Measurements from ENCODE around the gene AP5Z1.

Gene AP5Z1, protein sequence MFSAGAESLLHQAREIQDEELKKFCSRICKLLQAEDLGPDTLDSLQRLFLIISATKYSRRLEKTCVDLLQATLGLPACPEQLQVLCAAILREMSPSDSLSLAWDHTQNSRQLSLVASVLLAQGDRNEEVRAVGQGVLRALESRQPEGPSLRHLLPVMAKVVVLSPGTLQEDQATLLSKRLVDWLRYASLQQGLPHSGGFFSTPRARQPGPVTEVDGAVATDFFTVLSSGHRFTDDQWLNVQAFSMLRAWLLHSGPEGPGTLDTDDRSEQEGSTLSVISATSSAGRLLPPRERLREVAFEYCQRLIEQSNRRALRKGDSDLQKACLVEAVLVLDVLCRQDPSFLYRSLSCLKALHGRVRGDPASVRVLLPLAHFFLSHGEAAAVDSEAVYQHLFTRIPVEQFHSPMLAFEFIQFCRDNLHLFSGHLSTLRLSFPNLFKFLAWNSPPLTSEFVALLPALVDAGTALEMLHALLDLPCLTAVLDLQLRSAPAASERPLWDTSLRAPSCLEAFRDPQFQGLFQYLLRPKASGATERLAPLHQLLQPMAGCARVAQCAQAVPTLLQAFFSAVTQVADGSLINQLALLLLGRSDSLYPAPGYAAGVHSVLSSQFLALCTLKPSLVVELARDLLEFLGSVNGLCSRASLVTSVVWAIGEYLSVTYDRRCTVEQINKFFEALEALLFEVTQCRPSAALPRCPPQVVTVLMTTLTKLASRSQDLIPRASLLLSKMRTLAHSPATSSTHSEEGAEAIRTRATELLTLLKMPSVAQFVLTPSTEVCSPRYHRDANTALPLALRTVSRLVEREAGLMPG

DNA sequence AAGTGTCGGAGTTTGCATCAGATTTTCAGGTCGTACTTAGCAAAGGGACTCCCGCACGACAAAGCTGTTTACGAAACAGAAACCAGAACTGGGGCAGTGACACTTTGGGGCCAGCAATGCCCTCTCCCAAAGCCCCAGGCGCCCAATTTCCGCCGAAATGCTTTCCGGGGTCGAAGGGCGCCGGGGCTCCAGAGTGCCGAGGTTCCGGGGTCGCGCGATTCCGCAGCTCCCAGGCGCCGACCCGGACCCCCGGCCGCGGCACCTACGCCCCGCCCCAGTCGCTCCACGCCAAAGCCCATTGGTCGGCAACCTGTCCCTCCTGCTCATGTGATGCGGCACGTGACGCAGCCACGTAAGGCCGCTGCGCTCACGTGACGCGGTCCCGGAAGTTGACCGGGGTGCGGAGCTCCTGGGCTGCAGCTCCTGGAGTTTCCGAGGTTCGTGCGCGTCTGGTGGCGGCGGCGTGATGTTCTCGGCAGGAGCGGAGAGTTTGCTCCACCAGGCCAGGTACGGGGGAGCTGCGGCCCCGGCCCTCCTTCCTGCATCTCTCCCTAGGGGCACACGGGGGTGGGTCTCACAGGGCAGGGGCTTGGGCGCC, at the start of gene AP5Z1:
Gene AP5Z1 (plus strand): TSS at position 374 of the 598 bp plus-strand sequence. CDS start 93 bp downstream, at position 467.
- in situ Hi-C loops (cut with MboI; ENCODE audit: low sequenced_read_pairs): no loop called here

DNA sequence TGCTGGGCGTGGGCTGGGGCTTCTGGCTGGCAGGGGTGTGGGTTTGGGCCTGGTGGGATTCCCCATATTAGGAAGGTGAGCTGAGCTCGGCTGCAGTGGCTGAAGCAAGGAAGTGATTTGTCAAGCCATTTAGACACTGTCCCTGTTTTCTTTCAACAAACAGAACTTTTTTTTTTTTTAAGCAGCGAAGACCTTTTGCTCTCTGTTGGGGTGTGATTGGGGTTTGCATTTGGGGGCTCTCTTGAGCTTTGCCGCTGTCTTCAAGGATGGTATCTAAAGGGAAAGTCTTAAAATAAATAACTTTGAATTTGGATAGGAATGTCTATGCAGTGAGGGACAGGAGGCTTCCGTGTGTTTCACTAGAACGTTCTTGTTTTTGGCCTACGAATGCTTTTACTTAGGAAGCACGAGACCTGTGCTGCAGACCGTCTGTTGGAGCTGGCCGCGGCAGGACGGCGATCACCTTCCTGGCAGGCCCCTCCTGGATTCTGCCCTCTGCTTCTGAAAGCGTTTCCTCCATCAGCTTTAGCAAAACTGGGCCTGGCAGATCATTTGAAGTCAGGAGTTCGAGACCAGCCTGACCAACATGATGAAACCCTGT, 49.5 kb upstream of the AP5Z1 start:
- in situ Hi-C loops (cut with MboI; ENCODE audit: low sequenced_read_pairs): no loop called here

DNA sequence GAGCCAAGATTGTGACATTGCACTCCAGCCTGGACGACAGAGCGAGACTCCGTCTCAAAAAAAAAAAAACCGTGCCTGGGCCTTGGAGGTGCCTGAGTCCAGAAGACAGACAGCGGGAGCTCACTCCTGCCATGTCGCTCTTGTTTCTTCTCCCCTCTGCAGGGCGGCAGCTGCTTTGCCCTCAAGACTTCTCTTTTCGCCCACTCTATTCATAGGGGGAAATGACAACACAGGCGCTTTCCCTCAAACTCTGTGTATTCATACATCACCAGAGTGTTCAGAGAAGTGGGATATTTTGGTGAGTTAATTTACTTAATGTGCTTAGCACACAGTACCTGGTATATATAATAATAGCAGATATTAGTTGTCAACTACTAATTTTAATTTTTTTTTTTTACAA, 48.9 kb upstream of the AP5Z1 start:
- in situ Hi-C loops (cut with MboI; ENCODE audit: low sequenced_read_pairs): no loop called here

DNA sequence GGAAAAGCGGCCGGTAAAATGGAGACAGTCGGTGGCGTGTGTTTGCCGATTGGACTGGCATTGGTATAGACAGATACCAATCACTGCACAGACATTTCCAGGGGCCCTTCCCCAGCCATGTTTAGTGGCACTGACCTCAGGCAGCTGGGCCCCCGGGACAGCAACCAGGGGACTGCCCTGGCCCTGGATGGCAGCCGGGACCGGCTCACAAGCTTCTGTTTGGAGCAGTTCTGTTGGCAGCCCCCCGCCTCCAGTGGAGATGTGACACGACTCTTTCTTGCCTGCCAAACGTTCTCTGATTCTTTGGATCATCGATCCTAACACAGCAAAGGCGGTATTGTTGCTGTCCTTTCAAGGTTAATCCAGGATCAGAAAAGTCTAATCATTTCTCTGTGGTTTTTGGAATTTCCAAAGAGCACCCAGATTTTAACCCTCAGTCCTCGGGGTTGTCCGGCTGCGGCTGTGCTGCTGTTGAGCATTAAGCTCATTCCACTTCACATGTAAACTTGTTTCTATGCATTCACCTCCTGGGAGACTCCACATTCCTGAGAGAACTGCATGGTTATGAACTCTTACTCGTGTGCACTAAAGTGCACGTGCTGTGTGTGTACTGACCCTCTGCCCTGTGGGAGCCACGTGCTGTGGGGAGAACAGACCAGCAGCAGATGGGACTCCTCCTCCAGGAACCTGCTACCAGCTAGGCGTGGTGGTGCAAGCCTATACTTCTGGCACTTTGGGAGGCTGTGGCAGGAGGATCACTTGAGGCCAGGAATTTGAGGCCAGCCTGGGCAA, 47.3 kb upstream of the AP5Z1 start:
- in situ Hi-C loops (cut with MboI; ENCODE audit: low sequenced_read_pairs): no loop called here

DNA sequence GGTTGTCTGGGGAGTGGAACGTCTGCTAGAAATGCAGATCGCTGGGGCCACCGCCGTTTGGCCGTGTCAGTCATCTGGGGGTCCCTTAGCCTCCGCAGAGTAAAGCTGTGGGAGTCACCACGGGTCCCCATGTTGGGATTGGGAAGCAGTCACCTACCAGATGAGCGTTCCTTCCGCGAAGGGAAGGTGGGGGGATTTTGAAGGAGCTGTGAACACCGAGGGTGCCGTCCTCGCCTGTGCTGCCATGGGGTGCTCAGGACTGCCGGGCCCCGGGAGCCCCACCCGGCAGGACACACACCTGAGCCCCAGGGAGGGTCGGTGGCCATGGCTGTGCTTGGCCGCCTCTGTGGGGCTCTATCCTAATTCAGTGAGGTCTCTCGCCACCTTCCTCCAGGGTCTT, 46.2 kb upstream of the AP5Z1 start:
- in situ Hi-C loops (cut with MboI; ENCODE audit: low sequenced_read_pairs): no loop called here

DNA sequence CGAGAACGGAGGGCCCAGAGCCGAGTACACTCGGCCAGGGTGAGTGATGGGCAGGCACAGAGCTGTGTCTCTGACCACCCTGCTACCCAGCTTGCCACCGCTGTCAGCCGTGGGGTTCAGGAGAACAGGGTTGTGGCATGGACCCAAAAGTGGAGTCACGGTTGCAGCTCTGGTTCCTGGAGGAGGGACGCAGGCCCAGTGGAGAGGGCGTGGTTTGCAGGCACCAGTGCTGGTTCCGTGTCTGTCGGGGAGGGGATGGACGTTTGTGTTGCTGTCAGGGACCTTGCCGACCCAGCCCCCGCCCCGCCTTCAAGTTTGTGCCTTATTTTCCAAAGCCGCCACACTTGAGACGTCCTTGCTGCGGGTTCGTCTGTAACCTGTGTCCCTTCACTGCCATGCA, 45.1 kb upstream of the AP5Z1 start:
- in situ Hi-C loops (cut with MboI; ENCODE audit: low sequenced_read_pairs): no loop called here

DNA sequence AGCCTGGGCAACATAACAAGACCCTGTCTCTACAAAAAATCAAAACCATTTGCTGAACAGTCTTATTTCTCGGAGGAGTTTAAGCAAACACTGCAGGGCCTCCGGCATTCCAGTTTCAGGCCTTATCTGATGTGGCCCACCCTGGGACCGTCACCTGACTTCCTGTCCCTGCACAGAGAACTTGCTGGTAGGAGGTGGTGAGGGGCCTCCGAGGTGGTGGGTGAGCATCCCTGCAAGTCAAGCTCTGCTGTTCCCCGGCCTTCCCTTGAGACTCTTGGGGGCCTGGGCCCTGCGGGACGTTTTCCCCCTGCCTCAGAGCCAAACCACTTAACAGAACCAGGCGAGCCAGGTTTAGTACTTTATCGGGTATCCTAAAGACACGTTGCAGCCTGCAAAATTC, 44.5 kb upstream of the AP5Z1 start:
- in situ Hi-C loops (cut with MboI; ENCODE audit: low sequenced_read_pairs): no loop called here

DNA sequence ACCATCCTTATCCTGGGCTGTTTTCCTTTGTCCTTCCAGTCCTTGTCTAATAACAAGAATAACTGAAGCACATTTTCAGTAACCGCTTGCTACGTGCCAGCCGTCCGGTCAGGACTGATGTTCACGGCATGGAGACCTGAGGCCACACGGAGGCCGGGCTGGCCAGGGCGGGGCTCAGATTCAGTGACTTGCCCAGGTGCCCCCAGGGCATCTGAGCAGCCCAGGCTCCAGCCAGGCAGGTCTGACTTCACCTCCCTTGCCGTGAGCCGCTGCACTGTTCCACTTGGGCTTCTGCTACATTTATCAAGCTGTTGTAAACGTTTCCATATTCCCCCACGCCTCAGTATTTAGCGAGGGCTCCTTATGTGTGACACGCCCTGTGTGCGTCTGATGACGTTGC, 43.6 kb upstream of the AP5Z1 start:
- in situ Hi-C loops (cut with MboI; ENCODE audit: low sequenced_read_pairs): no loop called here

DNA sequence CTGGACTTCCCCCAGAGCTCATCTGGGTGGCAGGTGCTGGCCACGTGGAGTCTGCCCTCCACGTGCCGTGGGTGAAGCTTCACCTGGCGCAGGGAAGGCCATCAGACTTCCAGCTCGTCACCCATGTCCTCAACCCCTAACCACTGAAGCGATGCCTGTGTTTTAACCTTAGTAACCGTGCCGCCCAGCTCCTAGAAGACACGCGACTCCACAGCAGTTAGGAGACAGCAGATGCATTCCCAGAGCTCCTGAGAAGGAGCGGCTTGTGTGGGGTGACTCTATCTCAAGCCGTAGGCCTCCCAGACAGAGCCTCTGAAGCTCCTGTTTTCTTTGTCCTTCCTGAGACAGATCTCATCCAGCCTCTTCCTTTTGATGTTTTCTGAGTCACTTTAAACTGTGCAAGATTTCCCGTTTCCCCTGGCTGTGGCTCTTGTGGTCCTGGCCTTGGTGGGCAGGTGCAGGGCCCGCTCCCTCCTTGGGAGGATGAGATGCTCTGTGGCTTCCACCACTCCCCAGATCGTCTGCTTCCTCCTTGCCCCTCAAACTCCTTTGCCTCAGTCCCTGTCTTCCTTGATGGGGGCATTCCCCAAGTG, 41.4 kb upstream of the AP5Z1 start:
- in situ Hi-C loops (cut with MboI; ENCODE audit: low sequenced_read_pairs): no loop called here

DNA sequence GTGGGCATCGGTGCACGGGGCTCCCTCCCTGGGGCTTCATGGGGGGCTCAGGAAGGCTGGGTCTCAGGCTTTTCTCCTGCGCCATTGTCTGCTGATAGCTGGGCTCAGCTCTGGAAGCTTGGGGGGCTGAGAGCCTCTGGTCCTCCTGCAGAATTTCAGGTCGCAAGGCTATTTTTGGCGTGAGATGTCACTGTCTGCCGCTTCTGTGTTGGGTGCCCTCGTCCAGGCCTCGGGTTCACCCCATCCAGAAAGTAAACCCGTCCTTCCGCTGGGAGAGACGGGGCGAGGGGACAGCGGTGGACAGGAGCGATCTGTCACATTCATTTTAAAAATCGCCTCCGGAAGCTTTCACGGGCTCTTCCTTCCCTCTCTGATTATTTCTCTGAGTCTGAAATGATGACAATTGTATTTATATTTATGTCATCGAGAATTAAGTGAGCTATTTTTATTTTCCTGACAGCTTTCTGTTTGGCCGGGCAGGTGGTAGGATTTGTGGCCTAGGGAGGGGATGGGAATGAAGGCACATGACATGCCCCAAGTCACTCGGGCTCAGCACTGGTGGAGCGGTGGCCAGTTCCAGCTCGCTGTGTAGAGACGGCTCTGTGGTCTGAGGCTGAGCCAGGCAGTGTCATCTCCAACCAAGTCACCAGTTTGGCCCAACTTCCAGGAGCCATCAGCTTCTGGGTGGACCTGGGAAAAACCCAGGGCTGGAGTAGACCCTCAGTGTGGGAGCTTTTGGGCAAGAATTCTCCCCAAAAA, 40.7 kb upstream of the AP5Z1 start:
- in situ Hi-C loops (cut with MboI; ENCODE audit: low sequenced_read_pairs): no loop called here

DNA sequence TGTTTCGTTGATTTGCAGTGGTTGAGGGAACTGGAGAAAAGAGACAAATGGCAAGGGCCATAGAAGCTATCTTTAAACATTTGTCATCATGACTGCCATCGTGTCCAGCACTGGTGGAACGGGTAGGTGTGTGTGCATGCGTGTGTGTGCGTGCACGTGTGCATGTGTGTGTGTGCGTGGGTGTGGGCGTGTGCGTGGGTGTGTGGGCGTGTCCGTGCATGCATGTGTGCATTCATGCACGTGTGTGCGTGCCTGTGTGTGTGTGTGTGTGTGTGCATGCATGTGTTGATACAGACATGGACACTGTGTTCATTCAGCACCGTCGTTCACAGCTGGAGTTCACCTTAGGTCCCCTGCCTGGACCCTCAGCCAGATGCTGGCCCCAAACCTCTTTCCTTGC, 38.1 kb upstream of the AP5Z1 start:
- in situ Hi-C loops (cut with MboI; ENCODE audit: low sequenced_read_pairs): no loop called here

DNA sequence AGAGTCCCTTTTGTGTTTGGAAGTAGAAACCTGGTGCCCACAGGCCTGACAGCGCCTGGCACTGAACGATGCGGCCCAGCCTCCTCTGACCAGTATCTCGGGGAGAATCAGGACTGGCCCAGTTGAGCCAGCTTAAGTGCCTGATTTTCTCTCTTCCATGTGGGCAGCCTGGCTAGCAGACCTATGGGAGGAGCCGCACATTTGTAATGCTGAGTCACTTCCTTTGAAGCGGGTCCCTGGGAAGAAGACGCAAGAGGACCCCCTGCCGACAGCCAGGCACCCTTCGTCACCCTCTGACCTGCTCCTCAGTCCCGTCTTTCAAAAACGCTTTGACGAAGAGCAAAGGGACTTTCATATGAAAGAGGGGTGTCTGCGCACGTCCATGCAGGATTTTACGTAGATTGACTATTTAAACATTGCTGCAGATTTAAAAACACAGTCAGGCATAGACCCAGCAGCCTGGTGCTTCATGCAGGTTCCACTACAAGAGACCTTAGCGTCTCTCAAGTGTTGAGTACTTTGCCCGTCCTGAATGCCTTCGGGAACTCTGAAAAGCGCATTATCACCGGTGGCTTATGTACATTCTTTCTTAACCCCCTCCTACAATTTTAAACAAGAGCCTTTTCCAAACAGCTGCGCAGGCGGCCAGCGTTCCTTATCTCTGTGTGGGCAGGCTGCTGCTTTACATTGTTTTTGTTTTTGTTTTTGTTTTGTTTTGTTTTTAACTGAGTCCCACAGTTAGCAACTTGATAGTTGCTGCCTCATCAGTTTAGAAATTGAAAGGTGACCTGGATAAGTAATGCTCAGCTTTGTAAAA, 36.5 kb upstream of the AP5Z1 start:
- in situ Hi-C loops (cut with MboI; ENCODE audit: low sequenced_read_pairs): no loop called here

DNA sequence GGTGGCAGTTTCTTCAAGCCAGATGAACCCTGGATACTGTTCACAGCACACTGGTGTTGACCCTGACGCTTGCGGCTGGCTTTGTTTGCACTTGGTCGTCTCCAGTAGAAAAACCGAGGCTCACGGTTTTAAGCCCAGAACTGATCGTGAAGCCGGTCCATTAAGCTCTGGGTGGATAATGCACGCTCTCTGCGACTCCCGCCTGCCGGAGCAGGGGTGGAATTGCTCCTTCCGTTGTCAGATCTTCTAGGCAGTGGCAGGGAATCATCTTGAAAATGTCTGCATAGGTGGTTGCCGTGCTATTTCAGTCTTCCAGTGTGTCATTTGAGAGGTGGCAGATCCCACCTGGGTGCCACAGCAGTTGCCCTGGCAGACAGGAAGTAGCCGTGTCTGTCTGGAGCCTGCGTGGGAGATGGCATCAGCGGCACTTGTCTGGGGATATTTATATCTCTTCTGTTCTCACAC, 35.9 kb upstream of the AP5Z1 start:
- in situ Hi-C loops (cut with MboI; ENCODE audit: low sequenced_read_pairs): no loop called here

DNA sequence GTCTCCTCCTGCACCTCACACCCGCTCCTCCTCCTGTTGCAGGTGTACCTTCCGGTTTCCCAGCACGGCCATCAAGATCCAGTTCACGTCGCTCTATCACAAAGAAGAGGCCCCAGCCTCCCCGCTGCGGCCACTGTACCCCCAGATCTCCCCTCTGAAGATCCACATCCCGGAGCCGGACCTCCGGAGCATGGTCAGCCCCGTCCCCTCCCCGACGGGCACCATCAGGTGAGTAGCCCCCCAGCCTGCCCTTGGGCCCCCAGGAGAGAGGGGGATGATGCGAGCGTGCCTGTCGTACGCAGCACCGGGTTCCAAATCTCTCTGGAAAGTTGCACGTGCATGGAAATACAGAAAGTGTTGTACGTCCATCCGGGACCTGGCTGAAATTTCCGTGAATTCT, 34.6 kb upstream of the AP5Z1 start:
- in situ Hi-C loops (cut with MboI; ENCODE audit: low sequenced_read_pairs): no loop called here

DNA sequence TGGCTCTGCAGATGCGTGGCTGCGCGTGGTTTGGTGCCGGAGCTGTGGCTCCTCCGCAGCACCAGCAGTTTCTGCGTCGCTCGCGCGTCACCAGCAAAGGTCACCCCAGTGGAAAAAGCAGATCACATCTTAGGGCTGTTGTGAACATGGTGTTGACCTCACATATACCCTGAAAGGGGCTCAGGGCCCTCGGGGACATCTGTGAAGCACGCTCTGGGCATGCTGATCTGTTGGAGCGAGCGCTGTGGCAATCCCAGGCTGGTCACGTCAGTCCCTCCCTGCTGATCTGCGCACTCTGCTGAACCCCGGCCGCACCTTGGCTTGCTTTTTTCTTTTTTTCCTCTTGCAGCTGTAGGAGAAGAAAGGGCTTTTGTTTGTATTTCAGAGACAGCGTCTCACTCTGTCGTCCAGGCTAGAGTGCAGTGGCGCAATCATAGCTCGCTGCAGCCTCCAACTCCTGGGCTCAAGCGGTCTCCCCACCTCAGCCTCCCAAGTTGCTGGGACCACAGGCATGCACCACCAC, 33.3 kb upstream of the AP5Z1 start:
- in situ Hi-C loops (cut with MboI; ENCODE audit: low sequenced_read_pairs): no loop called here

DNA sequence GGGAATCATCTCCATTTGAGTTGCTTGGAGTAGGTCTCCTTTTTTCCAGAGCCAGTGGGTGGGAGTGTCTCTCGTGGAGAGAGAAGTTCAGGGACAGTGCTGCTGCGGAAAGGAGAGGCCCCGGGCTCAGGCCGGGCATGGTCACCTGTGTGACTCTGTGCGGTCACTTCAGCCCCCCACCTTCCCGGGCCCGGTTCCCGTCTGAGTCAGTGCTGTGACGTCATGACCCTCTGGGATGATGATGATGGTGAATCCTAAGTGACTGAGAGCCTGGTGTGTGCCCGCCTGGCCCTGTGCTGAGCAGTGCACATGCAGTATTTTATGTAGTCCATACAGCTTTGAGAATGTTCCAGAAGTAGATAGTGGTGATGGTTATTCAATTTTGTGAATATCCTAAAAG, 32.6 kb upstream of the AP5Z1 start:
- in situ Hi-C loops (cut with MboI; ENCODE audit: low sequenced_read_pairs): no loop called here

DNA sequence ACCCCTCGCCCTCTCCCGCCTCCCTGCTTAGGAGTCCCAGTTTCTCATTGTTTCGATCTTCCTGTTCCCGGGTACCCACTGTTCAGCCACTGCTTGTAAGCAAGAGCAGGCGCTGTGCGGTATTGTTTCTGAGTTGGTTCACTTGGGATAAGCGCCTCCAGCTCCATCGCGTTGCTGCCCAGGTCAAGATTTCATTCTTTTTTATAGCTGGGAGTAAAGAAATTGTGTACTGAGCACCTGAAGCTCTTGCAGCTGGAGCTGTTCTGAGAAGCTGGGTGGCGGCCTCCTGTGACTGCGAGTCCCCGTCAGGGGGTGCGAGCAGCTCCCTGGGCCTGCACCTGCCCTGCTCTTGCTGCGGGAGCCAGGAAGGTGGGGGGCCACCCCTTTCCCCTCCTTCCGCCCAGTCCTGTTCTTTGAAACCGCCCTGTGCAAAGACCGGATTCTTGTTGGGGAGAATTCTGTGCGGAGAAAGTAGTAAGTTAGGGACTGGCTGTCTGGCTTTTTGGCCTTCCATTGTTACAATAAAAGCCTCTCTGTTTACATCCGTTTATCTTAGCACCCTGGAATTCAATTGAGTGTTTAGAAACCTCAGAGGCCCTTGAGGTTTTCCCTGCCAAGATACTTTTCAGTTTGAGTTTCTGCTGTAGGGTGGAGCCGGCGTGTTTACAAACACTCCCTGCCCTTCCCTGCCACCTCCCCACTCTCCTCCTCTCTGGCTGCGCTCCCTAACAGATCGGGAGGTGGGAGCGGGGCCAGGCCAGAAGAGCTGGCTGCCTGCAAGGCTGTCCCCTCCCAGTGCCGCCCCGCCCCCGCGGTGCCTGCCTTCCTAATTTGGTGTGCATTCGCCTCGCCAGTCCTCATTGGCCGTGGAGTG, 30.8 kb upstream of the AP5Z1 start:
- in situ Hi-C loops (cut with MboI; ENCODE audit: low sequenced_read_pairs): no loop called here
